Measurements from ENCODE around the gene SGCA. TPM values are rescaled to one million over a fixed set of nuclear protein-coding genes. Genes with fewer than 3 reads are reported as not detected.

Gene SGCA
- polyA plus RNA-seq, 1 donor (not counting 4 experiments of a cell fraction or from before 2014, with no cell fraction given): not detected

DNA sequence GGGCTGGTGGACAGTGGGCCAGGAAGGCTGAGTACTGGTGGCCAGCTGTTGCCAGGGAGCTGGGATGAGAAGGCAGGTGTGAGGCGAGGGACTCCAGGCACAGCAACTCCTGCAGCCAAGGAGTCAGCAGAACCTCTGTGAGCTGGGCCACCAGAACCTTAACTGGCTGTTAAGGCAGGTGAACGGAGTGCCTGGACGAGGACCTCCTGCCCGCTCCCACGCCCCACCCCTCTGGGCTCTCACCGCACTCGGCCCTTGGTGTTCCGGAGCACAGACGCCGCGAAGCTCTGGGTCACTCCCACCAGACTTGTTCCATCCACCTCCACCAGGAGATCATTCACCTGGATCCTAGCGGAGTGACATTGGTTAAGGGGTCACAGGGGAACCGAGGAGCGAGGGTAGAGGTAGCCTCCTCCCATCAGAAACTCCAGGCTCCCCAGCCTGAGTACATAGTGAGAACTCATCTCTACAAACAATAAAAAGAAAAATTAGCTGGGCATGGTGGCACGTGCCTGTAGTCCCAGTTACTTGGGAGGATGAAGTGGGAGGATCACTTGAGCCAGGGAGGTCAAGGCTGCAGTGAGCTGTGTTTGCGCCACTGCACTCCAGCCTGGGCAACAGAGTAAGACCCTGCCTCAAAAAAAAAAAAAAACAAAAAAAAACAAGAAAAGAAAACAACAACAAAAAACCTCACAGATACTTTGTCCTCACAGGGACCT is 24.6 kb upstream of the SGCA start:
- Histone ChIP-seq H3K9me1 (ENCODE audit: control insufficient read depth, extremely low read depth, insufficient read depth, low read length) (peaks cover 4% of the 10 kb centered on the region), H3K9ac (ENCODE audit: control insufficient read depth, extremely low read depth, insufficient read depth, low read length) (no peak overlapping the region), H3K79me2 (ENCODE audit: control insufficient read depth, insufficient read depth, low read length) (peaks cover 23% of the 10 kb centered on the region), H3K9me3 (ENCODE audit: control insufficient read depth, low read depth, low read length) (no peaks in the 10 kb centered on the region), H2AFZ (ENCODE audit: control insufficient read depth, low read length) (no peak overlapping the region), H3K4me1 (ENCODE audit: control insufficient read depth, extremely low read depth, insufficient read depth, low read length) (no peaks in the 10 kb centered on the region), H3K4me3 (ENCODE audit: control insufficient read depth in 2 of 3, extremely low read depth in 1 of 3, insufficient read depth in 2 of 3, low read depth in 1 of 3, low read length in 3 of 3) (no peak overlapping the region), H3K36me3 (ENCODE audit: control insufficient read depth in 2 of 2, extremely low read depth in 1 of 2, insufficient read depth in 2 of 2, low read length in 2 of 2) (peaks cover 62 to 77% of the 10 kb centered on the region in 2 experiments), H3K4me2 (ENCODE audit: control insufficient read depth, extremely low read depth, insufficient read depth, low read depth, low read length) (no peak overlapping the region), H3K27ac (ENCODE audit: control insufficient read depth, insufficient read depth, low read length) (no peak overlapping the region), H3K27me3 (ENCODE audit: control insufficient read depth, extremely low read depth, insufficient read depth, low read length) (no peaks in the 10 kb centered on the region), H4K20me1 (ENCODE audit: control insufficient read depth, extremely low read depth, insufficient read depth, low read length) (peaks cover 13% of the 10 kb centered on the region)
- FAIRE-seq (no peak), DNase-seq (ENCODE audit: low read depth, low spot score) (no peak)
- TF ChIP-seq CTCF (optimal IDR thresholded peaks at IDR 0.05 in 1 of 3, IDR thresholded peaks at IDR 0.05 in 1 of 3, conservative IDR thresholded peaks at IDR 0.05 in 1 of 3; ENCODE audit: extremely low read depth in 1 of 3, insufficient read depth in 2 of 3, low read length in 3 of 3) (no peak), EZH2 (IDR thresholded peaks at IDR 0.05; ENCODE audit: low read length) (no peak)
- dilution Hi-C loops (cut with MboI; ENCODE audit: extremely low pct_ligation_motif_present, low sequenced_read_pairs): no loop called here

GRCh38 chr17:50141745-50142110 is 24.1 kb upstream of the SGCA start:
- no peak overlapping the region for H3K9ac ChIP-seq (ENCODE audit: control insufficient read depth, extremely low read depth, insufficient read depth, low read length)
- peaks cover 4% of the 10 kb centered on the region for H3K4me1 ChIP-seq (ENCODE audit: control insufficient read depth, extremely low read depth, insufficient read depth, low read length)
- H3K79me2 ChIP-seq (ENCODE audit: control insufficient read depth, insufficient read depth, low read length): peaks cover 27% of the 10 kb centered on the region
- H3K27ac ChIP-seq (ENCODE audit: control insufficient read depth, insufficient read depth, low read length): no peak overlapping the region
- H3K36me3 ChIP-seq (ENCODE audit: control insufficient read depth in 2 of 2, extremely low read depth in 1 of 2, insufficient read depth in 2 of 2, low read length in 2 of 2): peaks cover 57 to 80% of the 10 kb centered on the region in 2 experiments
- FAIRE-seq (no peak), DNase-seq (ENCODE audit: low read depth, low spot score) (no peak)
- peaks cover 17% of the 10 kb centered on the region for H4K20me1 ChIP-seq (ENCODE audit: control insufficient read depth, extremely low read depth, insufficient read depth, low read length)
- no peaks in the 10 kb centered on the region for H3K27me3 ChIP-seq (ENCODE audit: control insufficient read depth, extremely low read depth, insufficient read depth, low read length)
- no peaks in the 10 kb centered on the region for H3K9me3 ChIP-seq (ENCODE audit: control insufficient read depth, low read depth, low read length)
- TF ChIP-seq EZH2 (IDR thresholded peaks at IDR 0.05; ENCODE audit: low read length) (no peak), CTCF (optimal IDR thresholded peaks at IDR 0.05 in 1 of 3, IDR thresholded peaks at IDR 0.05 in 1 of 3, conservative IDR thresholded peaks at IDR 0.05 in 1 of 3; ENCODE audit: extremely low read depth in 1 of 3, insufficient read depth in 2 of 3, low read length in 3 of 3) (no peak)
- H3K9me1 ChIP-seq (ENCODE audit: control insufficient read depth, extremely low read depth, insufficient read depth, low read length): peaks cover 4% of the 10 kb centered on the region
- no peak overlapping the region for H3K4me2 ChIP-seq (ENCODE audit: control insufficient read depth, extremely low read depth, insufficient read depth, low read depth, low read length)
- dilution Hi-C loops (cut with MboI; ENCODE audit: extremely low pct_ligation_motif_present, low sequenced_read_pairs): no loop called here
- H3K4me3 ChIP-seq (ENCODE audit: control insufficient read depth in 2 of 3, extremely low read depth in 1 of 3, insufficient read depth in 2 of 3, low read depth in 1 of 3, low read length in 3 of 3): no peak overlapping the region
- H2AFZ ChIP-seq (ENCODE audit: control insufficient read depth, low read length): no peak overlapping the region

Data from keratinocyte (primary cell).